ENCODE data around the gene P2RX1.

The P2RX1 gene

GRCh38 chr17:3890082-3890877, 26.0 kb downstream of the P2RX1 start:
- ChIA-PET CTCF (interaction anchor here (0.8 to 4.5 kb wide), 10 partner anchors 10 to 156 kb away, joined by 3 to 21 read pairs (median 4); partner anchors contain the start of gene NCBP3), POLR2A (interaction anchor here (0.5 to 1.5 kb wide), 5 partner anchors 10 to 891 kb away, joined by 3 to 5 read pairs (median 3); no protein-coding TSS in a partner anchor)
- peak overlapping the region; percentile 19 for H3K4me3 ChIP-seq (ENCODE audit: low read depth, low read length)
- no peak for TF ChIP-seq CTCF (IDR thresholded peaks at IDR 0.05; ENCODE audit: insufficient read depth, low read length, missing control alignments)
- DNase-seq (ENCODE audit: low read depth, low spot score), result peak; percentile 84

GRCh38 chr17:3889325-3890012, 26.8 kb downstream of the P2RX1 start:
- POLR2A ChIA-PET, result interaction anchor here (0.6 to 1.5 kb wide), 3 partner anchors 9 to 891 kb away, joined by 3 to 5 read pairs (median 3); no protein-coding TSS in a partner anchor
- CTCF ChIA-PET, result interaction anchor here (1.0 to 4.5 kb wide), 10 partner anchors 10 to 155 kb away, joined by 3 to 21 read pairs (median 4); partner anchors contain the start of gene NCBP3
- no peak for DNase-seq (ENCODE audit: low read depth, low spot score)

GRCh38 chr17:3888343-3889171, 27.7 kb downstream of the P2RX1 start:
- ChIA-PET CTCF (interaction anchor here (1.0 to 4.5 kb wide), 5 partner anchors 23 to 114 kb away, joined by 3 to 21 read pairs (median 6); partner anchors contain the start of gene NCBP3), POLR2A (no interaction called here)
- TF ChIP-seq CTCF (IDR thresholded peaks at IDR 0.05; ENCODE audit: insufficient read depth, low read length, missing control alignments), result no peak
- H3K4me3 ChIP-seq (ENCODE audit: low read depth, low read length), result 0 out of 2 replicates have a peak overlapping the region, but pooled peaks have one; percentile 15
- peak; percentile 69 for DNase-seq (ENCODE audit: low read depth, low spot score)

More at GRCh38 chr17:3889325-3890012, 26.8 kb downstream of the P2RX1 start:
- TF ChIP-seq CTCF (IDR thresholded peaks at IDR 0.05; ENCODE audit: insufficient read depth, low read length, missing control alignments), result no peak
- peak overlapping the region; percentile 13 for H3K4me3 ChIP-seq (ENCODE audit: low read depth, low read length)

- CTCF ChIA-PET, result interaction anchor here (3.7 to 4.5 kb wide), 2 partner anchors 26 to 42 kb away, joined by 18 to 21 read pairs; partner anchors contain the start of gene NCBP3
- POLR2A ChIA-PET, result interaction anchor here (0.6 kb wide), 1 partner anchor 25 kb away, joined by 6 read pairs; no protein-coding TSS in a partner anchor
- TF ChIP-seq CTCF (IDR thresholded peaks at IDR 0.05; ENCODE audit: insufficient read depth, low read length, missing control alignments), result no peak
- DNase-seq (ENCODE audit: low read depth, low spot score), result no peak
- no peak overlapping the region for H3K4me3 ChIP-seq (ENCODE audit: low read depth, low read length)
Measured at GRCh38 chr17:3887804-3888203, 28.5 kb downstream of the P2RX1 start.

GRCh38 chr17:3887394-3887793, 28.9 kb downstream of the P2RX1 start:
- no peak overlapping the region for H3K4me3 ChIP-seq (ENCODE audit: low read depth, low read length)
- TF ChIP-seq CTCF (IDR thresholded peaks at IDR 0.05; ENCODE audit: insufficient read depth, low read length, missing control alignments), result no peak
- ChIA-PET CTCF (interaction anchor here (3.7 to 4.5 kb wide), 2 partner anchors 27 to 41 kb away, joined by 18 to 21 read pairs; partner anchors contain the start of gene NCBP3), POLR2A (interaction anchor here (0.6 kb wide), 1 partner anchor 25 kb away, joined by 6 read pairs; no protein-coding TSS in a partner anchor)
- no peak for DNase-seq (ENCODE audit: low read depth, low spot score)
